Ovary (tissue), 9 donors: ENCODE data around the gene DOCK2. TPM values are rescaled to one million over a fixed set of nuclear protein-coding genes. Genes with fewer than 3 reads are reported as not detected.

Source experiments
- DNase-seq, 5 donors: peaks; one replicate each; pipeline ENCODE4 v3.0.0-alpha.2; 2019 to 2020
- H3K27ac ChIP-seq, 2 donors: fragments of 200-600 bp; one replicate each; pipeline versions ENCODE4 v1.5.1 to v1.8.0; 2019 to 2022
- H3K27me3 ChIP-seq: fragments of 200-600 bp; one replicate; pipeline ENCODE4 v1.8.0; 2022
- H3K36me3 ChIP-seq: fragments of 200-600 bp; sonication (generic); one replicate; pipeline ENCODE4 v1.5.1; 2019
- H3K4me1 ChIP-seq: one replicate; pipeline ENCODE4 v1.8.1; 2013; ENCODE audit warnings: mild to moderate bottlenecking, moderate library complexity; ENCODE audit not compliant: insufficient read depth
- H3K4me3 ChIP-seq: fragments of 200-600 bp; sonication (generic); one replicate; pipeline ENCODE4 v1.5.1; 2017
- H3K9me3 ChIP-seq, 2 donors: fragments of 200-600 bp in 1 of 2; sonication (generic) in 1 of 2; one replicate each; pipeline versions ENCODE4 v1.5.1 to v1.8.1; 2013 to 2019; ENCODE audit warnings: mild to moderate bottlenecking in 1 of 2, moderate library complexity in 1 of 2
- CTCF ChIP-seq, 3 donors: fragments of 450-650 bp in 2 of 3; fragments of 200-600 bp in 1 of 3; IDR thresholded peaks; one replicate each; pipeline versions ENCODE4 v1.5.1 to v1.8.0; 2016 to 2022; ENCODE audit warnings: antibody characterized with exemption in 3 of 3, mild to moderate bottlenecking in 1 of 3
- EP300 ChIP-seq: sonication (generic); formaldehyde crosslinking; IDR thresholded peaks from one replicate; pipeline ENCODE4 v1.6.1; 2017; ENCODE audit warnings: antibody characterized with exemption
- POLR2A ChIP-seq: fragments of 450-650 bp; IDR thresholded peaks from one replicate; pipeline ENCODE4 v1.6.1; 2017; ENCODE audit warnings: antibody characterized with exemption, mild to moderate bottlenecking, moderate library complexity
- WGBS, 3 donors: extraction: QIAGEN DNeasy Blood & Tissue Kit in 1 of 3; methylation state at CpG; one replicate each; pipeline versions ENCODE4 v1.1.5 to v1.1.7; 2013 to 2017; 5-methylcytosine and 5-hydroxymethylcytosine counted together
- intact Hi-C, 4 donors: fragments of 100-400 bp; cut with DNase I; formaldehyde crosslinking; loops; one replicate each; pipeline versions ENCODE4 v1.11.0 to v1.15.1; 2022 to 2023
- polyA plus RNA-seq, 2 donors: library from polyadenylated mRNA; stranded (reverse); fragments of 200-250 nt in 1 of 2; fragments of 350-450 nt in 1 of 2; fragmentation: Illumina TruSeq in 1 of 2; extraction: RNeasy Lipid Tissue Mini Kit (QIAGEN cat#74804) in 1 of 2; gene quantifications; one replicate each; pipeline ENCODE4 v1.2.3, GENCODE V29; 2013 to 2014
- total RNA-seq, 7 donors: library from RNA; depleted of rRNA in 2 of 7; stranded (reverse); fragments of >200 nt in 2 of 7; fragmentation: NEBNext Ultra II Directional in 3 of 7; extraction: Animal tissue kit (Norgen Biotek cat#: 25700) in 3 of 7; gene quantifications; one replicate each; pipeline versions ENCODE4 v1.1.0 to v1.2.4, GENCODE V29; 2016 to 2023
- donor health status: DM: no; HTN: no; CAD: no; lungs with moderate emphysema.
- donor health status: DM: no; HTN: no; CAD: no.
- donor health status: Bipolar disorder and iron deficiency.
- donor health status: DM: yes; HTN: yes; CAD: no.
- donor health status: DM: no; HTN: no; CAD: no.
- donor health status: DM: yes; HTN: yes; CAD: no.

Gene DOCK2
- total and polyA plus RNA-seq, 9 donors = 1.3 to 10.2 (median 5.4) TPM

GRCh38 chr5:169632946-169633345 lies 4.1 kb upstream of the DOCK2 start:
- TF ChIP-seq CTCF (IDR thresholded peaks at IDR 0.05) (no peak), POLR2A (no peak), EP300 (no peak)
- intact Hi-C loops = no loop called here
- Histone ChIP-seq H3K36me3 (no peaks in the 10 kb centered on the region), H3K27me3 (no peaks in the 10 kb centered on the region), H3K27ac (no peak overlapping the region), H3K4me3 (no peak overlapping the region), H3K9me3 (peaks cover 0 to 3% of the 10 kb centered on the region in 2 donors), H3K4me1 (no peaks in the 10 kb centered on the region)
- no peak for DNase-seq
- WGBS, 3 donors = 76 to 85% (median 77%) methylated on average over 1 of the region's 1 CpG

GRCh38 chr5:169634606-169635005 lies 2.5 kb upstream of the DOCK2 start:
- no peak for TF ChIP-seq EP300
- TF ChIP-seq CTCF (IDR thresholded peaks at IDR 0.05) = no peak
- TF ChIP-seq POLR2A = no peak
- H3K36me3 ChIP-seq = no peaks in the 10 kb centered on the region
- no peak overlapping the region for H3K27ac ChIP-seq
- H3K4me3 ChIP-seq = no peak overlapping the region
- 73 to 80% (median 80%) methylated on average over 1 of the region's 1 CpG for WGBS, 3 donors
- peaks cover 0 to 3% of the 10 kb centered on the region in 2 donors for H3K9me3 ChIP-seq
- intact Hi-C loops = no loop called here
- no peaks in the 10 kb centered on the region for H3K4me1 ChIP-seq
- DNase-seq = no peak
- no peaks in the 10 kb centered on the region for H3K27me3 ChIP-seq

- Histone ChIP-seq H3K9me3 (peaks cover 0 to 3% of the 10 kb centered on the region in 2 donors), H3K36me3 (no peaks in the 10 kb centered on the region), H3K4me3 (no peak overlapping the region), H3K27me3 (no peaks in the 10 kb centered on the region), H3K4me1 (no peaks in the 10 kb centered on the region), H3K27ac (no peak overlapping the region)
- no peak for DNase-seq
- intact Hi-C loops = no loop called here
- no peak for TF ChIP-seq EP300
- no peak for TF ChIP-seq POLR2A
- TF ChIP-seq CTCF (IDR thresholded peaks at IDR 0.05) = no peak
- WGBS, 3 donors = 68 to 81% (median 80%) methylated on average over 1 of the region's 1 CpG
Observed at GRCh38 chr5:169635936-169636335, 1.1 kb upstream of the DOCK2 start.

- Histone ChIP-seq H3K9me3 (peaks cover 0 to 3% of the 10 kb centered on the region in 2 donors), H3K27ac (no peak overlapping the region), H3K4me1 (no peaks in the 10 kb centered on the region), H3K36me3 (no peaks in the 10 kb centered on the region), H3K4me3 (no peak overlapping the region), H3K27me3 (no peaks in the 10 kb centered on the region)
- TF ChIP-seq EP300 = no peak
- no peak for TF ChIP-seq CTCF (IDR thresholded peaks at IDR 0.05)
- no peak for TF ChIP-seq POLR2A
- 42 to 66% (median 58%) methylated on average over 23 of the region's 23 CpGs for WGBS, 3 donors
- DNase-seq = no peak
- intact Hi-C loops = no loop called here
Observed at GRCh38 chr5:169636477-169637084, 494 bp upstream of the DOCK2 start.
